Erythroblast (primary cell): ENCODE measurements around the gene CNTN4.
A peak's percentile ranks its signal among the peaks of the same experiment; 100 is the strongest.

Experiments
- DNase-seq, 2 experiments: peaks; one replicate each; lab custom pipeline; 2025; lab: John Stamatoyannopoulos, UW
- GATA1 ChIP-seq: IDR thresholded peaks from 2 replicates; pipeline ENCODE4 v1.6.1; 2011; ENCODE audit warnings: low read depth, mild to moderate bottlenecking, control low read depth, low read length, moderate library complexity
- POLR2A ChIP-seq: IDR thresholded peaks from 2 replicates; pipeline ENCODE4 v1.6.1; 2011; ENCODE audit warnings: mild to moderate bottlenecking, low read length

Gene CNTN4

GRCh38 chr3:3013317-3014052 is 914.8 kb downstream of the CNTN4 start:
- no peak for TF ChIP-seq POLR2A
- TF ChIP-seq GATA1, result no peak
- no peak for DNase-seq

GRCh38 chr3:3015185-3016089 is 916.8 kb downstream of the CNTN4 start:
- peak in 1 of 2 experiments; percentile 4 for DNase-seq
- TF ChIP-seq GATA1, result no peak
- no peak for TF ChIP-seq POLR2A

GRCh38 chr3:3016226-3016625 is 917.6 kb downstream of the CNTN4 start:
- no peak for TF ChIP-seq POLR2A
- no peak for TF ChIP-seq GATA1

GRCh38 chr3:3020209-3020608 is 921.5 kb downstream of the CNTN4 start:
- TF ChIP-seq GATA1, result no peak
- TF ChIP-seq POLR2A, result no peak
- DNase-seq, result no peak

More at GRCh38 chr3:3016226-3016625, 917.6 kb downstream of the CNTN4 start:
- no peak for DNase-seq

GRCh38 chr3:3023111-3023745 is 924.6 kb downstream of the CNTN4 start:
- DNase-seq, result peak; percentile 2 to 28
- TF ChIP-seq POLR2A, result no peak
- no peak for TF ChIP-seq GATA1

GRCh38 chr3:3027976-3028567 is 929.4 kb downstream of the CNTN4 start:
- TF ChIP-seq POLR2A (no peak), GATA1 (no peak)
- DNase-seq, result no peak

- TF ChIP-seq GATA1 (no peak), POLR2A (no peak)
- no peak for DNase-seq
Observed at GRCh38 chr3:3031326-3031725, 932.7 kb downstream of the CNTN4 start.

- DNase-seq, result no peak
- TF ChIP-seq GATA1 (no peak), POLR2A (no peak)
Observed at GRCh38 chr3:3037156-3037555, 938.5 kb downstream of the CNTN4 start.

- DNase-seq, result no peak
- TF ChIP-seq GATA1, result no peak
- no peak for TF ChIP-seq POLR2A
Observed at GRCh38 chr3:3038201-3038991, 939.7 kb downstream of the CNTN4 start.

GRCh38 chr3:3053974-3054373 is 955.3 kb downstream of the CNTN4 start:
- DNase-seq, result no peak
- no peak for TF ChIP-seq GATA1
- no peak for TF ChIP-seq POLR2A

- no peak for TF ChIP-seq POLR2A
- no peak for DNase-seq
Observed at GRCh38 chr3:3059645-3060044, 961.0 kb downstream of the CNTN4 start.

- DNase-seq, result no peak
- no peak for TF ChIP-seq POLR2A
- no peak for TF ChIP-seq GATA1
Observed at GRCh38 chr3:3064297-3064696, 965.6 kb downstream of the CNTN4 start.

GRCh38 chr3:3065876-3066275 is 967.2 kb downstream of the CNTN4 start:
- DNase-seq, result no peak
- TF ChIP-seq GATA1, result no peak
- no peak for TF ChIP-seq POLR2A

GRCh38 chr3:3066378-3066777 is 967.7 kb downstream of the CNTN4 start:
- TF ChIP-seq GATA1, result no peak
- TF ChIP-seq POLR2A, result no peak
- no peak for DNase-seq
